Measurements from ENCODE around the gene ACE2. TPM values are rescaled to one million over a fixed set of nuclear protein-coding genes. Genes with fewer than 3 reads are reported as not detected.
"Not testable (repeated sequence)": the region's sequence is repeated elsewhere in the genome, so short reads cannot be mapped to it uniquely, and the experiment has no call there.

The ACE2 gene
- total RNA-seq, result not detected in 2 replicates

- intact Hi-C loops (cut with micrococcal nuclease), result no loop called here
- POLR2A ChIA-PET, result interaction anchor here (0.7 kb wide), 1 partner anchor 946 kb away, joined by 6 read pairs; no protein-coding TSS in a partner anchor
- DNase-seq (no peak), ATAC-seq (ENCODE audit: low read depth) (no peak)
- peaks cover 10% of the 10 kb centered on the region for H3K27me3 Mint-ChIP-seq
- no peaks in the 10 kb centered on the region for H3K36me3 Mint-ChIP-seq (ENCODE audit: low read depth)
- H3K9me3 Mint-ChIP-seq, result no peaks in the 10 kb centered on the region
- CTCF ChIA-PET, result no interaction called here
- H3K4me3 Mint-ChIP-seq, result no peak within 1 kb of the TSS
- no peak within 1 kb of the TSS for H3K27ac Mint-ChIP-seq
- no peaks in the 10 kb centered on the region for H3K4me1 Mint-ChIP-seq
- no peak for TF ChIP-seq CTCF (IDR thresholded peaks at IDR 0.05)
Observed at GRCh38 chrX:15600745-15601144, at the start of gene ACE2. Gene ACE2, minus strand, starts transcription at chrX:15600960. Its CDS starts 49 bp downstream, at chrX:15600911.

DNA sequence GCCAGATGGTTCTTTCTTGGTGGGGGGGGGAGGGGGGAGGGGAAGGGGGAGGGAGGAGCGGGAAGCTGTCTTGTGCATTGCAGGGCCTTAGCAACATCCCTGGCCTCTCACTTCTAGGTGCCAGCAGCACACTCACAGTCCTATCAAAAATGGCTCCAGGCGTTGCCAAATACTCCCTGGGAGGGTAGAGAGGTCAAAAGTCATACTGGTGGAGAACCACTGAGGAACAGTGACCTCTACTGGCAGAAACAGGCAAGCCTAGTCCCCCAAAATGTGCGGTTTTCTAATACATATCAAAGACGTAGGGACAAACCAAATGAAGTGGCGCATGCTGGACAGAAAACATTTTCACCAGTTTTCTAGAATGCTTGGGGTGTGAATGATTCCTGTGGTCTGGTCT lies 46.8 kb upstream of the ACE2 start:
- H3K36me3 Mint-ChIP-seq (ENCODE audit: low read depth); H3K4me3 Mint-ChIP-seq; H3K9me3 Mint-ChIP-seq; ATAC-seq (ENCODE audit: low read depth); intact Hi-C loops (cut with micrococcal nuclease); DNase-seq; POLR2A ChIA-PET; H3K27ac Mint-ChIP-seq; H3K27me3 Mint-ChIP-seq; H3K4me1 Mint-ChIP-seq; CTCF ChIA-PET: not testable (repeated sequence)

GRCh38 chrX:15646543-15646942 lies 45.8 kb upstream of the ACE2 start:
- H3K27me3 Mint-ChIP-seq, result no peaks in the 10 kb centered on the region
- ATAC-seq (ENCODE audit: low read depth), result no peak

GRCh38 chrX:15646031-15646430 lies 45.3 kb upstream of the ACE2 start:
- CTCF ChIA-PET, result no interaction called here
- no peak for ATAC-seq (ENCODE audit: low read depth)
- H3K9me3 Mint-ChIP-seq, result no peaks in the 10 kb centered on the region
- no peak for TF ChIP-seq CTCF (IDR thresholded peaks at IDR 0.05)
- H3K27ac Mint-ChIP-seq, result no peak overlapping the region
- H3K4me1 Mint-ChIP-seq, result no peaks in the 10 kb centered on the region
- intact Hi-C loops (cut with micrococcal nuclease), result no loop called here
- no peaks in the 10 kb centered on the region for H3K27me3 Mint-ChIP-seq
- no peak overlapping the region for H3K4me3 Mint-ChIP-seq
- POLR2A ChIA-PET, result no interaction called here
- H3K36me3 Mint-ChIP-seq (ENCODE audit: low read depth), result no peaks in the 10 kb centered on the region
- no peak for DNase-seq

More at GRCh38 chrX:15646543-15646942, 45.8 kb upstream of the ACE2 start:
- no peak for DNase-seq
- ChIA-PET CTCF (no interaction called here), POLR2A (no interaction called here)
- Mint-ChIP-seq H3K4me1 (no peaks in the 10 kb centered on the region), H3K27ac (no peak overlapping the region), H3K4me3 (no peak overlapping the region), H3K36me3 (ENCODE audit: low read depth) (no peaks in the 10 kb centered on the region), H3K9me3 (no peaks in the 10 kb centered on the region)
- no peak for TF ChIP-seq CTCF (IDR thresholded peaks at IDR 0.05)
- intact Hi-C loops (cut with micrococcal nuclease), result no loop called here

GRCh38 chrX:15645266-15645665 lies 44.5 kb upstream of the ACE2 start:
- no peaks in the 10 kb centered on the region for H3K36me3 Mint-ChIP-seq (ENCODE audit: low read depth)
- CTCF ChIA-PET, result no interaction called here
- DNase-seq, result no peak
- no peaks in the 10 kb centered on the region for H3K9me3 Mint-ChIP-seq
- no peak for ATAC-seq (ENCODE audit: low read depth)
- H3K27me3 Mint-ChIP-seq, result no peaks in the 10 kb centered on the region
- H3K4me1 Mint-ChIP-seq, result no peaks in the 10 kb centered on the region
- TF ChIP-seq CTCF (IDR thresholded peaks at IDR 0.05), result no peak
- H3K4me3 Mint-ChIP-seq, result no peak overlapping the region
- intact Hi-C loops (cut with micrococcal nuclease), result no loop called here
- POLR2A ChIA-PET, result no interaction called here
- no peak overlapping the region for H3K27ac Mint-ChIP-seq

DNA sequence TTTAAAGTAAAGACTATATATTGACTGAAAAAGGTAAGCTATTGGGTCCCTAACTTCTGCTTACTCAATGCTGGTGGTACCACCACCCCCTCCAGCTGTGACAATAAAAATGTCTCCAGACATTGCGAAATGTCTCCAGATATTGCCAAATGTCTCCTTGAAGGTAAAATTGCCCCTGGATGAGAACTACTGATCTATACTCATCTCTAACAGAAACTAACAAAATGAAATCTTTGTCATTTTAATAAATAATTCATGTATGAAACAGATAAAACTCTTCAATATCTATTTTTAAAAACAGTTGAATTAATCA lies 43.8 kb upstream of the ACE2 start:
- ChIA-PET CTCF (no interaction called here), POLR2A (no interaction called here)
- TF ChIP-seq CTCF (IDR thresholded peaks at IDR 0.05), result no peak
- Mint-ChIP-seq H3K4me3 (no peak overlapping the region), H3K4me1 (no peaks in the 10 kb centered on the region), H3K27me3 (no peaks in the 10 kb centered on the region), H3K27ac (no peak overlapping the region), H3K36me3 (ENCODE audit: low read depth) (no peaks in the 10 kb centered on the region), H3K9me3 (no peaks in the 10 kb centered on the region)
- no peak for ATAC-seq (ENCODE audit: low read depth)
- intact Hi-C loops (cut with micrococcal nuclease), result no loop called here
- DNase-seq, result no peak

Measured in activated B cell treated with CpG ODN at 0.5 μM for 24 hours (primary cell).